Neural progenitor cell (in vitro differentiated cells): ENCODE results near the gene LURAP1L.

ENCODE experiments used
- CTCF ChIP-seq: fragments of 200-600 bp; sonication (generic); IDR thresholded peaks from 2 replicates; pipeline ENCODE4 v1.5.1; 2017; ENCODE audit warnings: antibody characterized with exemption, mild to moderate bottlenecking
- EZH2 ChIP-seq: fragments of 200-600 bp; sonication (generic); IDR thresholded peaks from 2 replicates; pipeline ENCODE4 v1.6.1; 2017; ENCODE audit warnings: antibody characterized with exemption, mild to moderate bottlenecking, moderate library complexity
- EZH2phosphoT487 ChIP-seq: fragments of 200-600 bp; sonication (generic); IDR thresholded peaks from 2 replicates; pipeline ENCODE4 v1.6.1; 2017; ENCODE audit warnings: antibody characterized with exemption

GRCh38 chr9:12726795-12727194 lies 48.0 kb upstream of the LURAP1L start:
- TF ChIP-seq EZH2 (no peak), CTCF (no peak), EZH2phosphoT487 (no peak)
